CD4-positive, alpha-beta T cell (primary cell): ENCODE measurements around the gene EGFL8. TPM values are rescaled to one million over a fixed set of nuclear protein-coding genes. Genes with fewer than 3 reads are reported as not detected.
A peak's percentile ranks its signal among the peaks of the same experiment; 100 is the strongest.

Experiments
- ATAC-seq: fragments of 200-7000 bp; cut with Tn5 transposase; one replicate; pipeline ENCODE4 v1.10.0; 2022; ENCODE audit warnings: mild to moderate bottlenecking; ENCODE audit not compliant: poor library complexity
- CTCF ChIA-PET: fragments of 350-600 bp; sonication (Branson Sonifier 250); formaldehyde crosslinking; loops from one replicate; lab custom pipeline; 2021; ENCODE audit warnings: antibody characterized with exemption, inconsistent platforms; lab: Charles Lee
- POLR2A ChIA-PET: fragments of 350-600 bp; sonication (Branson Sonifier 250); formaldehyde crosslinking; loops from one replicate; lab custom pipeline; 2021; ENCODE audit warnings: antibody characterized with exemption, inconsistent platforms; lab: Charles Lee
- DNase-seq, 14 experiments: peaks; one replicate each; pipeline ENCODE4 v3.0.0-alpha.2; 2013 to 2020; ENCODE audit warnings: mixed read lengths in 2 of 14
- H3K27ac ChIP-seq, 2 donors: one replicate each; pipeline versions ENCODE4 v1.5.1 to v1.7.0; 2013; ENCODE audit warnings: low read length in 2 of 2, low read depth in 1 of 2, mild to moderate bottlenecking in 1 of 2
- H3K27me3 ChIP-seq, 2 experiments: 1 replicate in 1 of 2; 2 replicates in 1 of 2; pipeline versions ENCODE4 v1.6.1 to v1.7.0; 2013; ENCODE audit warnings: low read length in 2 of 2, control low read depth in 1 of 2, mild to moderate bottlenecking in 1 of 2, moderate library complexity in 1 of 2; ENCODE audit not compliant: insufficient read depth in 2 of 2, control insufficient read depth in 1 of 2
- H3K36me3 ChIP-seq: one replicate; pipeline ENCODE4 v1.6.1; 2013; ENCODE audit warnings: low read length, control low read depth; ENCODE audit not compliant: insufficient read depth
- H3K4me1 ChIP-seq: one replicate; pipeline ENCODE4 v1.6.1; 2013; ENCODE audit warnings: low read length, control low read depth; ENCODE audit not compliant: insufficient read depth
- H3K4me3 ChIP-seq: one replicate; pipeline ENCODE4 v1.5.1; 2013; ENCODE audit warnings: mild to moderate bottlenecking, low read length, moderate library complexity
- H3K9me3 ChIP-seq, 2 experiments: 1 replicate in 1 of 2; 2 replicates in 1 of 2; pipeline versions ENCODE4 v1.6.1 to v1.7.0; 2013; ENCODE audit warnings: low read length in 2 of 2, mild to moderate bottlenecking in 2 of 2, control low read depth in 1 of 2, moderate library complexity in 1 of 2; ENCODE audit not compliant: control insufficient read depth in 1 of 2, insufficient read depth in 1 of 2
- H3K27ac Mint-ChIP-seq: one replicate; pipeline ENCODE4 v1.8.0; 2020; ENCODE audit warnings: mixed read lengths
- H3K27me3 Mint-ChIP-seq: one replicate; pipeline ENCODE4 v1.8.0; 2021; ENCODE audit warnings: mixed read lengths
- H3K36me3 Mint-ChIP-seq: one replicate; pipeline ENCODE4 v1.8.0; 2021; ENCODE audit warnings: low read depth, mixed read lengths
- H3K4me1 Mint-ChIP-seq: one replicate; pipeline ENCODE4 v1.8.0; 2021; ENCODE audit warnings: low read depth, mixed read lengths
- H3K4me3 Mint-ChIP-seq: one replicate; pipeline ENCODE4 v1.8.0; 2020; ENCODE audit warnings: mild to moderate bottlenecking, mixed read lengths
- H3K9me3 Mint-ChIP-seq: one replicate; pipeline ENCODE4 v1.8.0; 2020; ENCODE audit warnings: mixed read lengths
- intact Hi-C, 2 experiments: fragments of 100-400 bp; cut with DNase I in 1 of 2; cut with micrococcal nuclease in 1 of 2; formaldehyde crosslinking; loops; one replicate each; pipeline versions ENCODE4 v1.15.1 to v1.9.0; 2023 to 2025; cut with DNase I, micrococcal nuclease
- total RNA-seq, 174 experiments: library from RNA in 2 of 174; stranded (reverse) in 2 of 174; gene quantifications; one replicate each; pipeline ENCODE4 v1.2.3 and lab custom pipeline; 2021 to 2026
- TF ChIP-seq, protein P1 (sequence below): fragments of 200-600 bp; IDR thresholded peaks from one replicate; pipeline ENCODE4 v1.8.0; 2022; ENCODE audit warnings: antibody characterized with exemption, mild to moderate bottlenecking

Gene EGFL8
- total RNA-seq, 2 experiments from 2014 or later, result 13.1 to 13.8 TPM

DNA sequence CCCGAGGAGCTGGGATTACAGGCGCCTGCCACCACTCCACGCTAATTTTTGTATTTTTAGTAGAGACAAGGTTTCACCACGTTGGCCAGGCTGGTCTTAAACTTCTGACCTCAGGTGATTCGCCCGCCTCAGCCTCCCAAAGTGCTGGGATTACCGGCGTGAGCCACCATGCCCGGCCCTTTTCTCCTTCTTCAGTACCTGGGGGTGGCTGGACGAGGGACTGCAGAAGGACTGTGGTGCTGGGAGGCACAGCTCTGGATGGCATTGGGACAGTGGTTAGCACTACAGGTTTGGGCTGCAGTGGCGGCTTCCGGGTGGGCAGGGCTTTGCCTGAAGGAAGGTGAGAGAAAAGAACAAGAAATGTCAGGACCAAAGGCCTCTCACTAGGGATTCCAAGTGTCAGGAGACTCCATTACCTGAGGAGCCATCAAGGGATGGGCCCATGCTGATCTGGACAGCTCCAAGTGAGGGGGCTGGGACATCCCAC is 43.8 kb upstream of the EGFL8 start:
- no peak overlapping the region for H3K4me3 Mint-ChIP-seq
- CTCF ChIA-PET, result no interaction called here
- H3K4me1 ChIP-seq, result peaks cover 10% of the 10 kb centered on the region
- ATAC-seq (no peak), DNase-seq (no peak)
- peaks cover 21% of the 10 kb centered on the region for H3K4me1 Mint-ChIP-seq
- no peak overlapping the region for H3K27ac ChIP-seq
- peaks cover 92% of the 10 kb centered on the region for H3K36me3 Mint-ChIP-seq
- no peaks in the 10 kb centered on the region for H3K9me3 Mint-ChIP-seq
- no peaks in the 10 kb centered on the region for H3K9me3 ChIP-seq
- H3K27me3 ChIP-seq, result no peaks in the 10 kb centered on the region
- H3K27me3 Mint-ChIP-seq, result no peaks in the 10 kb centered on the region
- TF ChIP-seq, protein P1, sequence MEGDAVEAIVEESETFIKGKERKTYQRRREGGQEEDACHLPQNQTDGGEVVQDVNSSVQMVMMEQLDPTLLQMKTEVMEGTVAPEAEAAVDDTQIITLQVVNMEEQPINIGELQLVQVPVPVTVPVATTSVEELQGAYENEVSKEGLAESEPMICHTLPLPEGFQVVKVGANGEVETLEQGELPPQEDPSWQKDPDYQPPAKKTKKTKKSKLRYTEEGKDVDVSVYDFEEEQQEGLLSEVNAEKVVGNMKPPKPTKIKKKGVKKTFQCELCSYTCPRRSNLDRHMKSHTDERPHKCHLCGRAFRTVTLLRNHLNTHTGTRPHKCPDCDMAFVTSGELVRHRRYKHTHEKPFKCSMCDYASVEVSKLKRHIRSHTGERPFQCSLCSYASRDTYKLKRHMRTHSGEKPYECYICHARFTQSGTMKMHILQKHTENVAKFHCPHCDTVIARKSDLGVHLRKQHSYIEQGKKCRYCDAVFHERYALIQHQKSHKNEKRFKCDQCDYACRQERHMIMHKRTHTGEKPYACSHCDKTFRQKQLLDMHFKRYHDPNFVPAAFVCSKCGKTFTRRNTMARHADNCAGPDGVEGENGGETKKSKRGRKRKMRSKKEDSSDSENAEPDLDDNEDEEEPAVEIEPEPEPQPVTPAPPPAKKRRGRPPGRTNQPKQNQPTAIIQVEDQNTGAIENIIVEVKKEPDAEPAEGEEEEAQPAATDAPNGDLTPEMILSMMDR, result no peak
- H3K4me3 ChIP-seq, result no peak overlapping the region
- POLR2A ChIA-PET, result no interaction called here
- intact Hi-C loops, result loop anchor here in 1 of 2 experiments (10.0 kb wide), 1 partner anchor 734 kb away; the partner anchor contains the start of genes PSMB9 and TAP1
- H3K36me3 ChIP-seq, result peaks cover 86% of the 10 kb centered on the region
- no peak overlapping the region for H3K27ac Mint-ChIP-seq

DNA sequence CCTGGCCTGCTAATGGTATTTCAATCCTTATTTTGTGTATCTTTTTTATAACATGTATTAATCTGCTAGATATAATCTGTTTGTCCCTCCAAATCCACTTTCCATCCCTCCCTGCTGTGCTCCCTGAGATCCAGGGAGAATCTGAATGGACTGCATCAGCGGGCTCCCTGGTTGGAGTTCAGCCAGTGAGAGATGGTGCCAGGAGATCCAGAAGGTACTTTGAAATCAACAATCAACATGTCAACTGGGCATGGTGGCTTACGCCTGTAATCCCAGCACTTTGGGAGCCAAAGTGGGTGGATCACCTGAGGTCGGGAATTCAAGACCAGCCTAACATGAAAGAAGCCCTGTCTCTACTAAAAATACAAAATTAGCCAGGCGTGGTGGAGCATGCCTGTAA is 40.7 kb upstream of the EGFL8 start:
- TF ChIP-seq, protein P1, result no peak
- Histone ChIP-seq H3K36me3 (peaks cover 70% of the 10 kb centered on the region), H3K27ac (no peak overlapping the region), H3K27me3 (no peaks in the 10 kb centered on the region), H3K4me1 (peaks cover 34% of the 10 kb centered on the region), H3K4me3 (no peak overlapping the region), H3K9me3 (no peaks in the 10 kb centered on the region)
- Mint-ChIP-seq H3K27ac (no peak overlapping the region), H3K36me3 (peaks cover 86% of the 10 kb centered on the region), H3K4me3 (no peak overlapping the region), H3K9me3 (no peaks in the 10 kb centered on the region), H3K27me3 (no peaks in the 10 kb centered on the region), H3K4me1 (peaks cover 46% of the 10 kb centered on the region)
- intact Hi-C loops, result loop anchor here in 1 of 2 experiments (10.0 kb wide), 1 partner anchor 731 kb away; the partner anchor contains the start of genes PSMB9 and TAP1
- no peak for DNase-seq
- CTCF ChIA-PET, result no interaction called here
- POLR2A ChIA-PET, result interaction anchor here (1.1 kb wide), 1 partner anchor 17 kb away, joined by 3 read pairs; no protein-coding TSS in a partner anchor
- no peak for ATAC-seq

DNA sequence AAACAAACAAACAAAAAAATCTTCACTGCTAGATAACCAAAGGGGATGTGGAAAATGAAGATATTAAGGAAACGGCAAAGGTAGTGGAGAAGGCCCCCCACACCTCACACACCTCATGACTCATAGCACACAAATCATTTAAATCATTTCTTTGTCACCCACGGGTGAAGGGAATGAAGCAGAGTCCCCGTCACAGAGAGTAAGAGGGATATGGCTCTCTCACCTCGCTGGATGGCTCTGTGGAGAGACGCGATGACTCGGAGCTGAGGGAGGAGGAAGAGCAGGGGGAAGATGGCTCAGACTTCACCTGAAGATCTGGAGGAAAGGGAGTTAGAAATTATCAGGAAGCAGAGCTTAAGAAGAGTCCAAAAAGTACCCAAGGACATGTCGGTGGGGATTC is 37.5 kb upstream of the EGFL8 start:
- H3K36me3 ChIP-seq, result peaks cover 45% of the 10 kb centered on the region
- TF ChIP-seq, protein P1, result no peak
- H3K27me3 ChIP-seq, result no peaks in the 10 kb centered on the region
- H3K9me3 Mint-ChIP-seq, result no peaks in the 10 kb centered on the region
- CTCF ChIA-PET, result interaction anchor here (2.1 kb wide), 1 partner anchor 8 kb away, joined by 11 read pairs; no protein-coding TSS in a partner anchor
- peaks cover 57% of the 10 kb centered on the region for H3K36me3 Mint-ChIP-seq
- peak overlapping the region; percentile 99 for H3K4me3 Mint-ChIP-seq
- intact Hi-C loops, result loop anchor here in 1 of 2 experiments (5.0 to 10.0 kb wide), 2 partner anchors 170 to 728 kb away; partner anchors contain the start of genes NELFE, PSMB9, SKIC2 and TAP1
- ATAC-seq, result no peak
- peak overlapping the region in 1 of 2 donors; percentile 63 for H3K27ac ChIP-seq
- H3K9me3 ChIP-seq, result no peaks in the 10 kb centered on the region
- peaks cover 50% of the 10 kb centered on the region for H3K4me1 ChIP-seq
- H3K27ac Mint-ChIP-seq, result peak overlapping the region; percentile 90
- H3K4me3 ChIP-seq, result peak overlapping the region; percentile 81
- peaks cover 52% of the 10 kb centered on the region for H3K4me1 Mint-ChIP-seq
- POLR2A ChIA-PET, result interaction anchor here (1.1 to 5.6 kb wide), 5 partner anchors 9 to 168 kb away, joined by 3 to 48 read pairs (median 10); partner anchors contain the start of genes NELFE, PBX2 and SKIC2
- no peaks in the 10 kb centered on the region for H3K27me3 Mint-ChIP-seq
- no peak for DNase-seq
